ENCODE results near the gene CHST3. TPM values are rescaled to one million over a fixed set of nuclear protein-coding genes. Genes with fewer than 3 reads are reported as not detected.

The CHST3 gene
- total RNA-seq, 1 donor from 2014 or later: 10.3 TPM

GRCh38 chr10:71950683-71951082, 13.5 kb upstream of the CHST3 start:
- DNase-seq (ENCODE audit: low spot score): no peak

GRCh38 chr10:71952745-71953144, 11.4 kb upstream of the CHST3 start:
- DNase-seq (ENCODE audit: low spot score): no peak

GRCh38 chr10:71957546-71958275, 6.5 kb upstream of the CHST3 start:
- DNase-seq (ENCODE audit: low spot score): no peak

- no peak for DNase-seq (ENCODE audit: low spot score)
These were observed 4.7 kb upstream of the CHST3 start for GRCh38 chr10:71959526-71959925.

- DNase-seq (ENCODE audit: low spot score): no peak
These were observed 2.4 kb upstream of the CHST3 start for GRCh38 chr10:71961831-71962230.

GRCh38 chr10:71962901-71963300, 1.3 kb upstream of the CHST3 start:
- no peak for DNase-seq (ENCODE audit: low spot score)

GRCh38 chr10:71963351-71964097, 671 bp upstream of the CHST3 start:
- DNase-seq (ENCODE audit: low spot score): no peak

- no peak for DNase-seq (ENCODE audit: low spot score)
These were observed 734 bp downstream of the CHST3 start for GRCh38 chr10:71964743-71965515.

- DNase-seq (ENCODE audit: low spot score): no peak
These were observed 1.4 kb downstream of the CHST3 start for GRCh38 chr10:71965623-71966022.

- no peak for DNase-seq (ENCODE audit: low spot score)
These were observed 2.1 kb downstream of the CHST3 start for GRCh38 chr10:71966046-71967004.

- DNase-seq (ENCODE audit: low spot score): peak; percentile 37
These were observed 3.8 kb downstream of the CHST3 start for GRCh38 chr10:71967958-71968357.

- DNase-seq (ENCODE audit: low spot score): no peak
These were observed 4.6 kb downstream of the CHST3 start for GRCh38 chr10:71968553-71969474.

GRCh38 chr10:71969929-71970328, 5.7 kb downstream of the CHST3 start:
- DNase-seq (ENCODE audit: low spot score): no peak

- no peak for DNase-seq (ENCODE audit: low spot score)
These were observed 6.1 kb downstream of the CHST3 start for GRCh38 chr10:71970331-71970730.

- no peak for DNase-seq (ENCODE audit: low spot score)
These were observed 6.7 kb downstream of the CHST3 start for GRCh38 chr10:71970869-71971268.

- DNase-seq (ENCODE audit: low spot score): no peak
These were observed 7.1 kb downstream of the CHST3 start for GRCh38 chr10:71971311-71971731.

GRCh38 chr10:71971769-71972555, 7.8 kb downstream of the CHST3 start:
- DNase-seq (ENCODE audit: low spot score): no peak

- no peak for DNase-seq (ENCODE audit: low spot score)
These were observed 8.8 kb downstream of the CHST3 start for GRCh38 chr10:71972746-71973695.

All from mucosa of gallbladder (tissue), 1 donor.